Measurements from ENCODE around the gene PCBP1.
"Not testable (repeated sequence)": the region's sequence is repeated elsewhere in the genome, so short reads cannot be mapped to it uniquely, and the experiment has no call there.

Gene PCBP1

DNA sequence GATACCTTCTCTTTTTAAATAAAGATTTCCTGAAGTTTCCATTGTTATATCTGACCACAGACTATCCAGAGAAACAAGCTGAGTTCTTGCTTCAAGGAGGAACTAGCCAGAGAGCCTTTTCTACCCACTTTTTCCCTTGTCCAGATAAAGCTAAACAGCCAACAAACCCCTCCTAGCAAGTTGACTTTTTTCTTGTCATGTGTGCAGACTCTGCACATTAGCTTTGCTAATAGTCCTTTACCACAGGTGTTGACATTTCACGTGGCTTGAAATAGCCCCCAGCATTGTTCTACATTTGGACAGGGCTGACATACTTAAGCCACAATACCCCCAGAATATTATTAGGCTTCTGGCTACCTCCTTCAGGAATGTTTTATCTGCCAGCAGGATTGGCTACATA is 40.7 kb downstream of the PCBP1 start:
- DNase-seq = no peak

DNA sequence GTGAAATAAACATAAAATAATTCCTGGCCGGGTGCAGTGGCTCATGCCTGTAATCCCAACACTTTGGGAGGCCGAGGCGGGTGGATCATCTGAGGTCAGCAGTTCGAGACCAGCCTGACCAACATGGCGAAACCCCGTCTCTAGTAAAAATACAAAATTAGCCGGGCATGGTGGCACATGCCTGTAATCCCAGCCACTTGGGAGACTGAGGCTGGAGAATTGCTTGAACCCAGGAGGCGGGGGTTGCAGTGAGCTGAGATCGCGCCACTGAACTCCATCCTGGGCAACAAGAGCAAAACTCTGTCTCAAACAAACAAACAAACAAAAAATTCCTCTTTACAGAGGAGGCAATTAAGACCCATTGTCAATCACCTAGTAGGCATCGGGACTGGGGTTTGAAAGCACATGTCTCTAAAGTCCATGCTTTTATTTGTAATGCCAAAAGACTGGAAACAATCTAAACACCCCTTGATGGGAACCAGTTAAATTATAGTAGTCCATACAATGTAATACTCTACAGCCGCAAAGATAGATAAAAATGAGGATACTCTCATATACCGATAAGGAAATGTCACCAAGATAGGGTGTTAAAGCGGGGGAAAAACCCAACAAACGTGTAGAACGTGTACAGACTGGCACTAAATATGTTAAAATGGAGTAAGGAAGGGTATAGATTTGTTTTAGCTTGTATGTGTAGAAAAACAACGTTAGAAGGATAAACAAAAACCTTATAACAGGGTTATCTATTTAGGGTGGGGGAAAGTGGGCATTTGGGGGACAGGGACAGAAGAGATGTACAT is 44.3 kb downstream of the PCBP1 start:
- DNase-seq = not testable (repeated sequence)

DNA sequence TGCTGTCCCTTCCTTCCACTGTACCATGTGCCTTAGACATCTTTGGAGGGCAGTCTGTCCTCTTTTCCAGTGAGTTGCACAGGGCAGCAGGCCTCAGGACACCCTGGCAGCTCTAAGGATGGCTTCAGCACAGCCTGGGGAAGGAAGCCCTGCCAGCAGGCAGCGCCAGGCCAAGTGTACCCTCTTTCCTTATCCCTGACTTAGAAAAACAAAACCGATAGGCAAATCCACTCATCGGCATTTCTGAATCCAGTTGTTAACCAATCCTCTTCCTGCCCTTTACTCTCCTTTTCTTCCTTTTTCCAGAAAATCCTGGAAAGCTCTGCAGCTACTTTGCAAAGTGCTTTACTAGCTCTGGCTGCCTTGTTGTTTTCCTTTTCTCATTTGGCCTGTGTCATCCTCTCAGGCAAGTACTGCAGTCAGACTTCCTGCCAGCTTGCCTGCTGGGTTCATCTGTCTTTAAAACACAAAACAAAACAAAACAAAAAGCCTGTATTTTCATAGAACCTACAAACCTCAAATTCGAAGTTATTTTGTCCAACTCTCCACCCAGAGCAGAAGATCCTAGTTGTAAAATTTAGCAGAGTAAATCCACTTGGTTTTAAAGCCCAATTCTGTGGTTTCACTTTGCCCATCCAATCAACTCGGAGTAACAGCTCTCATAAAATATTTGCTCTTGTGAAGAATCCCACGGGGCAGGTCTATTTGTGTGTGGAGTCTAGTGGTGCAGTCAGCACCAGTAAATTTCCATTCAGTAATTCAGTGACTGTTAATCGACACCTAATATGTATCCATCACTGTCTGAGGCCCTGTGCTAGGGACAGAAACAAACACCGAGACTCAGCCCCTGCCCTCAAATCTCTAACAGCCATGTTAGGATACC is 45.2 kb downstream of the PCBP1 start:
- DNase-seq = no peak

DNA sequence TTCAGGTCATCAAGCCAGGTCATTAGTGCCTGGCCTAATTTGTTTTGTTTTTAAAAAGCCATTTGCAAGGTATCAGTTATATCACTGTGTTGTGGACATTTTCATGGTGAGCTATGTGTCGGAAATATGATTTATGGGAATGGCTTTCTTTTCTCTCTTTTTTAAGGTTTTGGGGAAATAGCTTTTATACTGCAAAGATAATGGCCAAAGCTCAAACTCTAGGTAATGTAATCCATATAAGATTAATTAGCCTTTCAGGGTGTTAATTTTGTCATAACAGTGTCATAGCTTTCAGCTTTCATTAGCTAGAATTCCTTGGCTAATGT is 45.8 kb downstream of the PCBP1 start:
- no peak for DNase-seq

DNA sequence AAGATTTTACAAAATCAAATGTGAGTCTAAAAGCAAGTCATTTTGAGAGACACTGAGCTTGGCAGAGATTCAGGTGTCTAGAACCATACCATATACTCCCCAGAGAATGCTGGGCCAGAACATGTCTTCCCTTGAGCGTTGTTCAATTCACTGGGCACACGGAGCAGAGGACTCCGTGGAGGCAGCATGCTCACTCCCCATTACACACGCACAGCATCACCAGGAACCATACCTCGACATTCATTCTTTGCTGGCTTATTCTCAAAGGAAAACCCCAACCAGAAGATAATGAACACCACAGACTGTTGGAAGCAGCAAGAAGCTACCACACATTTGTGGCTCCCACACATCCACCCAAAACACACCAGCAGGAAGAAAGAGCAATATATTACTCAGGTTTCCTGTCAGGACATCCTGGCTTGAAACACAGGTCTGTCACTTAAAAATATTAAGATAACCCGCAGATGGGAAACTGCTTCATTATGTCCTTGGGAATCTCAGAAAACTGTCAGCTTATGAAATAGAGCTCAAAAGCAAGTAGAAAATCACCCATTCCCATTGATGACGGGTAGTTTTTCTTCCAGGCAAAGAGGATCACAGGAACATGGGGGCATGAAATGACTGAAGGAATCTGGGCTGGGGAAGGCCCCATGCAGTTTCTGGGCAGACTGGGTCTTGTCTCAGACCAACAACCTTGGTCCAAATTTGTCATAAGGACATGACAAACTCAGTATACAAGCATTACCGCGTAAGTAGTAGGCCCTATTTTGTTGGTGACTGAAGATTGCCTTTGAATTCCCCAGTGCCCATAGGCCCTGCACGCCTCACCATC is 46.4 kb downstream of the PCBP1 start:
- no peak for DNase-seq

DNA sequence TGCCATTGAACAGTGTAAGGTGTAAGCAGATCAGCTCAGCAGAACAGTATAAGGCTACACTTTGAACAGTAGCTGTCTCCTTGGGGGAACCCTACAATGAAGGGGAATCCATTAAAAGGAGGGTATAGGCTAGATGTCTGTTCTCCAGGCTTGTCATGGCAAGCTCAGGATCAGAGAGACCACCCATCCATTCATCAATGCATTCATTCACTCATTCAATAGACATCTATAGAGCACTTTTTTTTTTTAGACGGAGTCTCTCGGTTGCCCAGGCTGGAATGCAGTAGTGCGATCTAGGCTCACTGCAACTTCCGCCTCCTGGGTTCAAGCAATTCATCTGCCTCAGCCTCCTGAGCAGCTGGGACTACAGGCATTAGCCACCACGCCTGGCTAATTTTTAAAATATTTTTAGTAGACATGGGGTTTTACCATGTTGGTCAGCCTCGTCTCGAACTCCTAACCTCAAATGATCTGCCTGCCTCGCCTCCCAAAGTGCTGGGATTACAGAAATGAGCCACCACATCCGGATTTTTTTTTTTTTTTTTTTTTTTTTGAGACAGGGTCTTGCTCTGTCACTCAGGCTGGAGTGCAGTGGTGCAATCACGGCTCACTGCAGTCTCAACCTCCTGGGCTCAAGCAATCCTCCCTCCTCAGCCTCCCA is 47.2 kb downstream of the PCBP1 start:
- DNase-seq = not testable (repeated sequence)
